HCT116 (cell line): ENCODE data around the gene DGKB. TPM values are rescaled to one million over a fixed set of nuclear protein-coding genes. Genes with fewer than 3 reads are reported as not detected.

ENCODE experiments used
- ATAC-seq: fragments of 200-7000 bp; cut with Tn5 transposase; 2 replicates; pipeline ENCODE4 v1.9.1; 2020; ENCODE audit warnings: mild to moderate bottlenecking, moderate library complexity
- BruUV-seq: library from RNA; stranded (reverse); fragments of 400-500 nt; replicated peaks from 2 replicates; lab custom pipeline; 2021; lab: Mats Ljungman, UMichigan
- CTCF ChIA-PET: fragments of 300-600 bp; sonication (Branson Sonifier 250); formaldehyde crosslinking; loops from one replicate; lab custom pipeline; 2021; ENCODE audit warnings: antibody characterized with exemption; lab: Charles Lee
- POLR2A ChIA-PET: fragments of 300-600, 350-600 bp; sonication (Branson Sonifier 250); formaldehyde crosslinking; loops from one replicate; lab custom pipeline; 2021; ENCODE audit warnings: antibody characterized with exemption; lab: Charles Lee
- RAD21 ChIA-PET, 2 experiments: fragments of 300-600 bp; sonication (Branson Sonifier 250); formaldehyde crosslinking; loops; one replicate each; lab custom pipeline; 2023; ENCODE audit warnings: low total read pairs in 2 of 2; ENCODE audit not compliant: uncharacterized antibody in 2 of 2, unreplicated experiment in 2 of 2, low non-redundant PET in 1 of 2; lab: Charles Lee
- DNase-seq: peaks from one replicate; pipeline ENCODE4 v3.0.0-alpha.2; 2010; ENCODE audit warnings: low read depth, low spot score
- H2AFZ ChIP-seq: fragments of 200-600 bp; shearing (Covaris generic), sonication (generic); 2 replicates; pipeline ENCODE4 v1.6.1; 2017; ENCODE audit warnings: low read depth, mixed run types, mixed read lengths, antibody characterized with exemption, low read length; ENCODE audit not compliant: poor library complexity, severe bottlenecking
- H3K27ac ChIP-seq: 2 replicates; pipeline ENCODE4 v1.5.1; 2012; ENCODE audit warnings: low read depth, low read length
- H3K27me3 ChIP-seq: fragments of 200-600 bp; sonication (generic); 2 replicates; pipeline ENCODE4 v1.6.1; 2016; ENCODE audit warnings: mixed run types, low read length, mixed read lengths; ENCODE audit not compliant: insufficient read depth
- H3K36me3 ChIP-seq, 2 experiments: fragments of 200-500 bp in 1 of 2; fragments of 200-600 bp in 1 of 2; sonication (Bioruptor generic) in 1 of 2; sonication (generic) in 1 of 2; 2 replicates each; pipeline versions ENCODE4 v1.5.1 to v1.6.1; 2014 to 2016; ENCODE audit warnings: low read length in 2 of 2, inconsistent platforms in 1 of 2, mixed read lengths in 1 of 2, mixed run types in 1 of 2; ENCODE audit not compliant: insufficient read depth in 2 of 2, control insufficient read depth in 1 of 2
- H3K4me1 ChIP-seq, 2 experiments: fragments of 200-600 bp in 1 of 2; sonication (generic) in 1 of 2; 2 replicates each; pipeline versions ENCODE4 v1.5.1 to v1.6.1; 2012 to 2017; ENCODE audit warnings: low read length in 2 of 2, inconsistent platforms in 1 of 2, mild to moderate bottlenecking in 1 of 2, mixed read lengths in 1 of 2, mixed run types in 1 of 2, moderate library complexity in 1 of 2; ENCODE audit not compliant: insufficient read depth in 2 of 2, control insufficient read depth in 1 of 2
- H3K4me2 ChIP-seq: fragments of 200-600 bp; sonication (generic); 2 replicates; pipeline ENCODE4 v1.6.1; 2017; ENCODE audit warnings: mixed run types, low read length, mixed read lengths
- H3K4me3 ChIP-seq, 2 experiments: fragments of 200-600 bp in 1 of 2; sonication (generic) in 1 of 2; replicated peaks in 1 of 2; 2 replicates each; pipeline ENCODE4 v1.5.1; 2011 to 2016; ENCODE audit warnings: low read length in 2 of 2, control low read depth in 1 of 2, low read depth in 1 of 2, mild to moderate bottlenecking in 1 of 2, mixed read lengths in 1 of 2, mixed run types in 1 of 2
- H3K79me2 ChIP-seq: fragments of 200-600 bp; sonication (generic); 2 replicates; pipeline ENCODE4 v1.6.1; 2017; ENCODE audit warnings: mild to moderate bottlenecking, mixed run types, low read length, moderate library complexity, mixed read lengths; ENCODE audit not compliant: insufficient read depth
- H3K9ac ChIP-seq: fragments of 200-600 bp; sonication (generic); 2 replicates; pipeline ENCODE4 v1.6.1; 2016; ENCODE audit warnings: low read length, mixed read lengths
- H3K9me2 ChIP-seq: fragments of 200-600 bp; sonication (generic), shearing (Covaris generic); 2 replicates; pipeline ENCODE4 v1.6.1; 2017; ENCODE audit warnings: mixed run types, mild to moderate bottlenecking, moderate library complexity; ENCODE audit not compliant: insufficient read depth
- H3K9me3 ChIP-seq, 2 experiments: fragments of 200-500 bp in 1 of 2; fragments of 200-600 bp in 1 of 2; sonication (Bioruptor generic) in 1 of 2; sonication (generic) in 1 of 2; 2 replicates each; pipeline ENCODE4 v1.6.1; 2014 to 2017; ENCODE audit warnings: low read length in 2 of 2, mixed read lengths in 2 of 2, inconsistent platforms in 1 of 2, low read depth in 1 of 2, mild to moderate bottlenecking in 1 of 2, mixed run types in 1 of 2, moderate library complexity in 1 of 2; ENCODE audit not compliant: control insufficient read depth in 1 of 2, insufficient read depth in 1 of 2
- H4K20me1 ChIP-seq: fragments of 200-600 bp; sonication (generic), shearing (Covaris generic); 2 replicates; pipeline ENCODE4 v1.6.1; 2017; ENCODE audit warnings: mixed run types, mild to moderate bottlenecking, moderate library complexity; ENCODE audit not compliant: insufficient read depth
- CBX3 ChIP-seq: IDR thresholded peaks from 2 replicates; pipeline ENCODE4 v1.6.1; 2012; ENCODE audit warnings: low read depth
- EGR1 ChIP-seq: IDR thresholded peaks from 2 replicates; pipeline ENCODE4 v1.6.1; 2012; ENCODE audit warnings: low read depth
- JUND ChIP-seq: IDR thresholded peaks from 2 replicates; pipeline ENCODE4 v1.6.1; 2012
- POLR2A ChIP-seq: IDR thresholded peaks from 2 replicates; pipeline ENCODE4 v1.7.0; 2011; ENCODE audit warnings: borderline replicate concordance; ENCODE audit not compliant: insufficient read depth, insufficient read length; ENCODE audit errors: extremely low read depth
- POLR2AphosphoS5 ChIP-seq: IDR thresholded peaks from 2 replicates; pipeline ENCODE4 v1.6.1; 2011; ENCODE audit warnings: mild to moderate bottlenecking, low read depth, low read length, moderate library complexity
- RAD21 ChIP-seq: IDR thresholded peaks from 2 replicates; pipeline ENCODE4 v1.6.1; 2012; ENCODE audit warnings: low read depth, mild to moderate bottlenecking
- REST ChIP-seq: IDR thresholded peaks from 2 replicates; pipeline ENCODE4 v1.6.1; 2012; ENCODE audit warnings: low read depth
- SP1 ChIP-seq: IDR thresholded peaks from 2 replicates; pipeline ENCODE4 v1.6.1; 2012; ENCODE audit warnings: low read depth
- YY1 ChIP-seq: IDR thresholded peaks from 2 replicates; pipeline ENCODE4 v1.6.1; 2011; ENCODE audit warnings: low read length, low read depth, moderate library complexity, mild to moderate bottlenecking; ENCODE audit not compliant: insufficient replicate concordance; ENCODE audit errors: extremely low read depth
- ZNF274 ChIP-seq: fragments of 200-500 bp; sonication (Bioruptor generic); IDR thresholded peaks from 2 replicates; pipeline ENCODE4 v1.6.1; 2014; ENCODE audit warnings: mild to moderate bottlenecking, low read depth, low read length, inconsistent platforms
- intact Hi-C: fragments of 100-400 bp; cut with micrococcal nuclease; formaldehyde crosslinking; loops from 2 replicates; pipeline ENCODE4 v1.10.0; 2022
- total RNA-seq: library from RNA; stranded (reverse); gene quantifications from one replicate; pipeline ENCODE4 v1.2.1, GENCODE V29; 2021; ENCODE audit not compliant: unreplicated experiment

Gene DGKB
- total RNA-seq, 1 experiment from 2014 or later: 0.05 TPM

- TF ChIP-seq REST (no peak), RAD21 (no peak), POLR2A (no peak), POLR2AphosphoS5 (no peak), ZNF274 (no peak), JUND (no peak)
- TF ChIP-seq, all 23 proteins: peak for 0
Measured at GRCh38 chr7:14855033-14855794, 47.3 kb downstream of the DGKB start (continued).

GRCh38 chr7:14854471-14854870 is 48.1 kb downstream of the DGKB start:
- BruUV-seq: no TSS peak
- no peak overlapping the region for H3K4me3 ChIP-seq
- H3K27ac ChIP-seq: no peak overlapping the region
- peaks cover 0 to 7% of the 10 kb centered on the region in 2 experiments; a peak in 1 of 4 replicates for H3K4me1 ChIP-seq
- ChIA-PET POLR2A (no interaction called here), CTCF (no interaction called here), RAD21 (no interaction called here)
- H3K79me2 ChIP-seq: no peaks in the 10 kb centered on the region
- H2AFZ ChIP-seq: no peak overlapping the region
- H3K36me3 ChIP-seq: no peaks in the 10 kb centered on the region
- H4K20me1 ChIP-seq: no peaks in the 10 kb centered on the region
- no peak overlapping the region for H3K9ac ChIP-seq
- H3K9me2 ChIP-seq: no peaks in the 10 kb centered on the region
- ATAC-seq: no peak
- TF ChIP-seq SP1 (no peak), JUND (no peak), EGR1 (no peak), POLR2A (no peak), CBX3 (no peak), YY1 (no peak)
- no peaks in the 10 kb centered on the region for H3K9me3 ChIP-seq
- no peak overlapping the region for H3K4me2 ChIP-seq
- H3K27me3 ChIP-seq: no peaks in the 10 kb centered on the region
- intact Hi-C loops: no loop called here
- no peak for DNase-seq
